H1 (cell line): ENCODE results near the gene SYPL1.

Source experiments
- ASH2L ChIP-seq: fragments of 200-600, 300-600 bp; sonication (generic); IDR thresholded peaks from one replicate; pipeline ENCODE4 v1.7.1; 2017; ENCODE audit warnings: low read length
- EP300 ChIP-seq, 2 experiments: IDR thresholded peaks; 1 replicate in 1 of 2; 2 replicates in 1 of 2; pipeline ENCODE4 v1.6.1; 2011 to 2012; ENCODE audit warnings: low read depth in 2 of 2, low read length in 2 of 2, mild to moderate bottlenecking in 2 of 2, borderline replicate concordance in 1 of 2, inconsistent platforms in 1 of 2, moderate library complexity in 1 of 2
- EZH2 ChIP-seq: fragments of 200-600 bp; sonication (generic); IDR thresholded peaks from 2 replicates; pipeline ENCODE4 v1.7.1; 2012; ENCODE audit warnings: low read depth, mild to moderate bottlenecking, moderate library complexity, low read length, inconsistent platforms; ENCODE audit not compliant: severe bottlenecking
- KDM1A ChIP-seq: fragments of 200-600, 300-600 bp; sonication (generic); IDR thresholded peaks from 2 replicates; pipeline ENCODE4 v1.7.1; 2016; ENCODE audit warnings: mild to moderate bottlenecking, low read length, borderline replicate concordance
- POLR2A ChIP-seq, 2 experiments: IDR thresholded peaks; 1 replicate in 1 of 2; 2 replicates in 1 of 2; pipeline ENCODE4 v1.6.1; 2011; ENCODE audit warnings: low read depth in 2 of 2, low read length in 2 of 2, mild to moderate bottlenecking in 2 of 2; ENCODE audit errors: control extremely low read depth in 1 of 2
- POLR2AphosphoS5 ChIP-seq: IDR thresholded peaks from 2 replicates; pipeline ENCODE4 v1.6.1; 2011; ENCODE audit warnings: low read depth, low read length
- SIN3A ChIP-seq, 2 experiments: IDR thresholded peaks in 1 of 2; conservative IDR thresholded peaks in 1 of 2; 2 replicates each; pipeline ENCODE4 v1.6.1; 2011 to 2012; ENCODE audit warnings: low read length in 2 of 2, improper control_type of control experiment in 1 of 2, low read depth in 1 of 2, mild to moderate bottlenecking in 1 of 2
- SP4 ChIP-seq: IDR thresholded peaks from 2 replicates; pipeline ENCODE4 v1.6.1; 2012; ENCODE audit warnings: low read length, inconsistent platforms
- TBP ChIP-seq: IDR thresholded peaks from 2 replicates; pipeline ENCODE4 v1.6.1; 2011; ENCODE audit warnings: low read depth, low read length, improper control_type of control experiment
- TCF12 ChIP-seq: IDR thresholded peaks from 2 replicates; pipeline ENCODE4 v1.6.1; 2011; ENCODE audit warnings: low read depth, mild to moderate bottlenecking, low read length
- TEAD4 ChIP-seq: IDR thresholded peaks from 2 replicates; pipeline ENCODE4 v1.6.1; 2012; ENCODE audit warnings: low read depth, low read length, inconsistent platforms, mixed read lengths
- USF2 ChIP-seq: IDR thresholded peaks from 2 replicates; pipeline ENCODE4 v1.6.1; 2011; ENCODE audit warnings: low read length, improper control_type of control experiment
- ZNF274 ChIP-seq: IDR thresholded peaks from 2 replicates; pipeline ENCODE4 v1.7.0; 2012; ENCODE audit warnings: low read length, borderline replicate concordance; ENCODE audit errors: extremely low read depth
- TF ChIP-seq, protein P1 (sequence below), 3 experiments: IDR thresholded peaks; 1 replicate in 2 of 3; 2 replicates in 1 of 3; pipeline versions ENCODE4 v1.5.1 to v1.6.1; 2011; ENCODE audit warnings: low read length in 3 of 3, mild to moderate bottlenecking in 3 of 3, inconsistent platforms in 2 of 3, low read depth in 1 of 3, moderate library complexity in 1 of 3; ENCODE audit not compliant: insufficient read depth in 1 of 3; ENCODE audit errors: control extremely low read depth in 1 of 3

DNA sequence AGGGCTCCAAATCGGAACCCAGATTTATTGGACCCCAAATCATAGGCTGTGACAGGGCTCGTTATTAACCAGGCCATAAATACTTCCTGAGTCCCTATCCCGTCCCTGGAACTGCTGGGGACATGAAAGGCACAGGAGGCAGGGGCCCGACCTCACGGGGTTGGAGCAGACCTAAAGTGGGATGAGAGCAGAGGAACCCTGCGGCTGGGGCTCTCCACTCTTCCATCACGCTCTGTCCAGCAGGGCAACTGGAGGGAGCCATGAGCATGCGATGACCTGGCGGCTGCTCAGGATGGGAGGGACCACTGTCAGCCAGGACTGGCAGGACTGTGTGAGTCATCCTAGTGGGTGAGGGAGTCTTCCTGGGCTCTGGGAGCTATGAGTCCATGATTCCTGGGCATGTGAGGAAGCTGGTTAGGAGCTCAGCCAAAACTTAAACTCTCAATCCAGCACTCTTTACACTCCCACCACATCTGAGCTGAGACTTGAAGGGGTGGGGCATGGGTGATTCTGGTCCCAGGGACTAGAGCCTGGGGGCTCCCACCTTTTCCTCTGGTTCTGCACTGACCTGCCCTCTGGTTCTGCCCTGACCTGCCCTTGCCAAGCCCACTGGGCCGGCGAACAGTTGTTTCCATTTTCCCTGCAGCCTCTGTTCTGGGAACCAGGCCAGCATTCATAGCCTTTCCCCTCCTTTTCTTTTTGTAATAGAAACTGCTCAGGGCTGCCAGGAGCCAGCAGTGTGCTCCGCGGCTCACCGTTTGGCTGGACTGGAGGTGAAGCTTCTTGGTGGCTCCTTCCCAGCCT is 47.1 kb downstream of the SYPL1 start:
- TF ChIP-seq EP300 (IDR thresholded peaks at IDR 0.05; ENCODE audit: borderline replicate concordance in 1 of 2, low read depth in 2 of 2, low read length in 2 of 2) (no peak), TCF12 (no peak), SP4 (no peak), ZNF274 (no peak), POLR2AphosphoS5 (no peak), EZH2 (no peak), TEAD4 (no peak), POLR2A (IDR thresholded peaks at IDR 0.05; ENCODE audit: control extremely low read depth in 1 of 2, low read depth in 2 of 2, low read length in 2 of 2) (no peak), KDM1A (no peak), ASH2L (no peak), USF2 (no peak), SIN3A (conservative IDR thresholded peaks at IDR 0.05 in 1 of 2, IDR thresholded peaks at IDR 0.05 in 1 of 2; ENCODE audit: low read depth in 1 of 2, low read length in 2 of 2) (no peak), TBP (no peak)
- TF ChIP-seq, protein P1, sequence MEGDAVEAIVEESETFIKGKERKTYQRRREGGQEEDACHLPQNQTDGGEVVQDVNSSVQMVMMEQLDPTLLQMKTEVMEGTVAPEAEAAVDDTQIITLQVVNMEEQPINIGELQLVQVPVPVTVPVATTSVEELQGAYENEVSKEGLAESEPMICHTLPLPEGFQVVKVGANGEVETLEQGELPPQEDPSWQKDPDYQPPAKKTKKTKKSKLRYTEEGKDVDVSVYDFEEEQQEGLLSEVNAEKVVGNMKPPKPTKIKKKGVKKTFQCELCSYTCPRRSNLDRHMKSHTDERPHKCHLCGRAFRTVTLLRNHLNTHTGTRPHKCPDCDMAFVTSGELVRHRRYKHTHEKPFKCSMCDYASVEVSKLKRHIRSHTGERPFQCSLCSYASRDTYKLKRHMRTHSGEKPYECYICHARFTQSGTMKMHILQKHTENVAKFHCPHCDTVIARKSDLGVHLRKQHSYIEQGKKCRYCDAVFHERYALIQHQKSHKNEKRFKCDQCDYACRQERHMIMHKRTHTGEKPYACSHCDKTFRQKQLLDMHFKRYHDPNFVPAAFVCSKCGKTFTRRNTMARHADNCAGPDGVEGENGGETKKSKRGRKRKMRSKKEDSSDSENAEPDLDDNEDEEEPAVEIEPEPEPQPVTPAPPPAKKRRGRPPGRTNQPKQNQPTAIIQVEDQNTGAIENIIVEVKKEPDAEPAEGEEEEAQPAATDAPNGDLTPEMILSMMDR (IDR thresholded peaks at IDR 0.05; ENCODE audit: control extremely low read depth in 1 of 3, insufficient read depth in 1 of 3, low read depth in 1 of 3, low read length in 3 of 3): no peak
